ENCODE measurements around the gene FRRS1. TPM values are rescaled to one million over a fixed set of nuclear protein-coding genes. Genes with fewer than 3 reads are reported as not detected.

FRRS1 gene
- total and polyA plus RNA-seq, 7 donors = 0.34 to 4.1 (median 3.1) TPM

- 80 to 86% (median 85%) methylated on average over 3 of the region's 3 CpGs for WGBS, 3 donors
- no peaks in the 10 kb centered on the region for H3K36me3 ChIP-seq (ENCODE audit: insufficient read depth in 1 of 2, low read depth in 1 of 2)
- H3K4me1 ChIP-seq = no peaks in the 10 kb centered on the region
- H3K4me3 ChIP-seq = no peak overlapping the region
- intact Hi-C loops (cut with DNase I) = no loop called here
- ATAC-seq (no peak), DNase-seq (no peak)
- no peaks in the 10 kb centered on the region for H3K27me3 ChIP-seq (ENCODE audit: insufficient read depth in 3 of 3, low read length in 2 of 3)
- no peaks in the 10 kb centered on the region for H3K9me3 ChIP-seq
- no peak for TF ChIP-seq CTCF (IDR thresholded peaks at IDR 0.05)
- no peak overlapping the region for H3K27ac ChIP-seq
These were observed 9.8 kb downstream of the FRRS1 start for GRCh38 chr1:99756598-99756997.

GRCh38 chr1:99755664-99756063 is 10.8 kb downstream of the FRRS1 start:
- 73 to 86% (median 86%) methylated on average over 2 of the region's 2 CpGs for WGBS, 3 donors
- ATAC-seq (no peak), DNase-seq (no peak)
- no peaks in the 10 kb centered on the region for H3K4me1 ChIP-seq
- intact Hi-C loops (cut with DNase I) = no loop called here
- H3K9me3 ChIP-seq = no peaks in the 10 kb centered on the region
- H3K36me3 ChIP-seq (ENCODE audit: insufficient read depth in 1 of 2, low read depth in 1 of 2) = no peaks in the 10 kb centered on the region
- H3K27me3 ChIP-seq (ENCODE audit: insufficient read depth in 3 of 3, low read length in 2 of 3) = no peaks in the 10 kb centered on the region
- no peak overlapping the region for H3K27ac ChIP-seq
- H3K4me3 ChIP-seq = no peak overlapping the region
- no peak for TF ChIP-seq CTCF (IDR thresholded peaks at IDR 0.05)

GRCh38 chr1:99754697-99755096 is 11.7 kb downstream of the FRRS1 start:
- H3K36me3 ChIP-seq (ENCODE audit: insufficient read depth in 1 of 2, low read depth in 1 of 2) = no peaks in the 10 kb centered on the region
- intact Hi-C loops (cut with DNase I) = no loop called here
- no peak overlapping the region for H3K27ac ChIP-seq
- no peaks in the 10 kb centered on the region for H3K9me3 ChIP-seq
- ATAC-seq = no peak
- no peaks in the 10 kb centered on the region for H3K4me1 ChIP-seq
- H3K27me3 ChIP-seq (ENCODE audit: insufficient read depth in 3 of 3, low read length in 2 of 3) = no peaks in the 10 kb centered on the region
- TF ChIP-seq CTCF (IDR thresholded peaks at IDR 0.05) = no peak
- DNase-seq = no peak
- no peak overlapping the region for H3K4me3 ChIP-seq
- 83 to 88% (median 87%) methylated on average over 5 of the region's 5 CpGs for WGBS, 3 donors

- H3K4me3 ChIP-seq = no peak overlapping the region
- intact Hi-C loops (cut with DNase I) = no loop called here
- DNase-seq (no peak), ATAC-seq (no peak)
- H3K4me1 ChIP-seq = no peaks in the 10 kb centered on the region
- no peaks in the 10 kb centered on the region for H3K9me3 ChIP-seq
- 79 to 93% (median 93%) methylated on average over 2 of the region's 2 CpGs for WGBS, 3 donors
- no peak overlapping the region for H3K27ac ChIP-seq
- H3K36me3 ChIP-seq (ENCODE audit: insufficient read depth in 1 of 2, low read depth in 1 of 2) = no peaks in the 10 kb centered on the region
- no peak for TF ChIP-seq CTCF (IDR thresholded peaks at IDR 0.05)
- no peaks in the 10 kb centered on the region for H3K27me3 ChIP-seq (ENCODE audit: insufficient read depth in 3 of 3, low read length in 2 of 3)
These were observed 12.3 kb downstream of the FRRS1 start for GRCh38 chr1:99754055-99754626.

GRCh38 chr1:99751877-99752504 is 14.4 kb downstream of the FRRS1 start:
- Histone ChIP-seq H3K27me3 (ENCODE audit: insufficient read depth in 3 of 3, low read length in 2 of 3) (no peaks in the 10 kb centered on the region), H3K36me3 (ENCODE audit: insufficient read depth in 1 of 2, low read depth in 1 of 2) (peaks cover 0 to 1% of the 10 kb centered on the region in 2 donors), H3K9me3 (no peaks in the 10 kb centered on the region), H3K4me1 (peaks cover 6% of the 10 kb centered on the region), H3K4me3 (no peak overlapping the region), H3K27ac (no peak overlapping the region)
- 93 to 98% (median 94%) methylated on average over 1 of the region's 1 CpG for WGBS, 3 donors
- DNase-seq = no peak
- TF ChIP-seq CTCF (IDR thresholded peaks at IDR 0.05) = no peak
- intact Hi-C loops (cut with DNase I) = no loop called here
- no peak for ATAC-seq
